Erythroblast (primary cell): ENCODE data around the gene NOL4L.

Experiments used
- DNase-seq, 2 experiments: peaks; one replicate each; lab custom pipeline; 2025; lab: John Stamatoyannopoulos, UW
- GATA1 ChIP-seq: IDR thresholded peaks from 2 replicates; pipeline ENCODE4 v1.6.1; 2011; ENCODE audit warnings: low read depth, mild to moderate bottlenecking, control low read depth, low read length, moderate library complexity
- POLR2A ChIP-seq: IDR thresholded peaks from 2 replicates; pipeline ENCODE4 v1.6.1; 2011; ENCODE audit warnings: mild to moderate bottlenecking, low read length

NOL4L gene

GRCh38 chr20:32484225-32484957, 100.7 kb downstream of the NOL4L start:
- DNase-seq: no peak
- TF ChIP-seq GATA1 (no peak), POLR2A (no peak)

- TF ChIP-seq POLR2A (no peak), GATA1 (no peak)
- DNase-seq: peak; percentile 34
These were observed 101.5 kb downstream of the NOL4L start for GRCh38 chr20:32483351-32484224.

DNA sequence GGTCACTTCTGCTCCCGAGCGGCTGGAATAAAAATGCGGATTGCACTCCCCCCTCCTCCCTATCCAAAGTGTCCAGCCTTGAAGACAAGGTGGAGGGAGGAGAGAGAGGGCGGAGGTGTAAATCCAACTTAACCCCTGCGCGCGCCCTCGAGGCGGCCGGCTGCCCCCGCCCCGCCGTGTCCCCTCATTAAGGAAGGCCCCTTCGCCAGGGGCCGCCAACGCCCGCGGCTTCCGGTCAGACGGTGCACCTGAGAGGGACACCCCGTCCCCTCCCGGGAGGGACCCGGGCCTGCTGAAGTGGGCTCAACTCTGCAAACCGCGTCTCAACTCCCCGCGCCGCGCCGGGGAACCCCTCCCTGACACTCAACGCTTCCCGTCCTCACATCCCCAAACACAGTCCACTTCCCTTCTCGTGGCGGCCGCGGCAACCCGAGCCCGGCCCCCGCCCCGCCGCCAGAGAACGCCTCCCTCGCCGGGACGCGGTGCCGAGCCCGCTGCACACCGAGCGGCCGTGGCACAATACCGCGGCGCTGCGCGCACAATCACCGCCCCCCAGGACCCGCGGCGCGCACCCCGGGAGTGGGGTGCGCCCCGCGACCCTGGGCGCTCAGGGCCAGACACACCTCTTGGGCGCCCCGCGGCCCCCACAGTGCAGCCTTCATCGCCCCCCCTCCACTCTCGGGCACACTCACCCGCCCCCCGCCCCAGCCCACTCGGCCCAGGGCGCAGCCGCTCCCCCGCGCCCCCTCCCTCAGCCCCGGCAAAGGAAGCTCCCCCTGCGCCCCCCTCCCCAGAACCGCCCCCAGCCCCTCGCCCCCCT, 102.5 kb downstream of the NOL4L start:
- no peak for TF ChIP-seq GATA1
- no peak for TF ChIP-seq POLR2A
- DNase-seq: peak in 1 of 2 experiments; percentile 19

GRCh38 chr20:32482143-32482441, 103.0 kb downstream of the NOL4L start:
- TF ChIP-seq GATA1 (no peak), POLR2A (no peak)
- no peak for DNase-seq

- no peak for DNase-seq
- TF ChIP-seq POLR2A (no peak), GATA1 (no peak)
These were observed 103.6 kb downstream of the NOL4L start for GRCh38 chr20:32481311-32482142.

DNA sequence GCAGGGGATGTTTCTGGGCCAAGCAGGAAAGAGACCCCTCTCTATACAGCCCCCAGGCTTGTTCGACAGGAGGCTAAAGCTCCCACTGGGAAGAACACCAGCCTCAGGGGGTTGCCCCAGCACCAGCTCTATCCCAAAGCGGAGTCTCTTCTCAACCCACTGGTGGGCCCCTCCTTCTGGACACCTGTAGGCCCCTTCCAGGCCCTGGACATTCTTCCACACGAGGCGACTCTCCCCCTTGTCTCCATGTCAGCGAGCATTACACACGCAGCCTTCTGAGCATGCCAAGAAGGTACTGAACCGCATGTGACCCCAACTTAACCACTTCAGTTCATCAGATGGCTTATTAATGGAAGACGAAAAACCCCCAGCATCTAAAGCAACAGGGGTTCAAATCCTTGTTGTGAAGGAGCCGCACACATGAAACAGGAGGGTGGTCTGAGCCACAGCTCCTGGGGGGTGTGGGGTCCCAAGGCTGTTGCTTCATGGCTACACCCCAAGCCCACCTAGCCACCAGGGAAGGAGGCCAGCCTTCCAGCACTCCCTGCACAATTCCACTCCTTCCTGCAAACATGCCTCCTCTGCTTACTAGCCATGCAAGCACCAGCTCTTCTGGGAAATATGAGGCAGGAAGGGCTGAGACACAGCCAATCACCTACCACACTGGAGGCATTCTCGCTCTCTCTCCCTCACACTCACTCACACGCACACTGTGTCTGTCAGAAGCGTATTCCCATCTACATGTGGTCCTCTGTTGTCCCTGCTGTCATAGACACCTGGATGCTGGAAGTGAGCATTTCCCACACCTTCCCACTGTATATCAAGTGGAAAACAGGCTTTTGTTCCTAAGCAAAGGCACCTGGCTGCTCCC, 104.5 kb downstream of the NOL4L start:
- no peak for DNase-seq
- TF ChIP-seq POLR2A (no peak), GATA1 (no peak)

DNA sequence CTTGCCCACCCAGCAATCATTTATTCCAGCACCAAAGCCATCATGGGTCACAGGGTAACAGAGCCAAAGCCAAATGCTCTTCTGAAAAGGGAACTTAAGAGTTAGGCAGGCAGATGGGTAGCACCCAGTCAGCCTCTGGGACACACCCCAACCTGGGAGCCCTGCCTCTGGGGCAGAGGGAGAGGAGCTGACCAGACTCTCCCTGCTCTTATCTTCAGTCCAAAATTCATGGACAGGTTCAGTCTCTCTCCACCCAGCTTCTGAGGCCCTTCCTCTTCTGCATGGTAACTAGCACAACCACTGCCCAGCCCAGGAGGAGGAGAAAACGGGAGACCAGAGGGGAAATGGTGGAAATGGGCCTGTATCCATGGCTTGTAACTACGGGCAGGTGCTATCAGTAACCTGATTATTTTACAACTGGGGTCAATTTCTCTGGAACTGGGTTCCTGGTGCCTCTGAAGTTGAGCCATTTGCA, 105.4 kb downstream of the NOL4L start:
- TF ChIP-seq POLR2A (no peak), GATA1 (no peak)
- DNase-seq: no peak

DNA sequence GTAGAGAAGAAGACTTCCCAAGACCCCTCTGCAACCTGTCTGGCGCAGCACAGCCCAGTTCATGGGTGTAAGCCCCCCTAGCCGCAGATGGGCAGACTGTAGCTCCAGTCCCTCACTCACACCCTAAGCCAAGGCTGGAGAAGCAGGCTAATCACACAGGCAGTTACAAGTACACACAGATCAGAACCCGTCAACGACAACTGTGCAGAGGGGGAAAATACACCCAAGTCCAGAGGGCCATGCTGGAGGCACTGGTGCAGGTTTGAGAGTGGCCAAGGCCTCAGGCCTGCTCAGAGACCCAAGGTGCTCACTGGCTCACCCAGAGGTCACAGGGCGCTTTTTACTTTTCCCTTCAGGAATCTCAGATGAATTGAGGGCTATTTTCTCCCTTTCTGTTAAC, 106.1 kb downstream of the NOL4L start:
- no peak for DNase-seq
- TF ChIP-seq POLR2A (no peak), GATA1 (no peak)

DNA sequence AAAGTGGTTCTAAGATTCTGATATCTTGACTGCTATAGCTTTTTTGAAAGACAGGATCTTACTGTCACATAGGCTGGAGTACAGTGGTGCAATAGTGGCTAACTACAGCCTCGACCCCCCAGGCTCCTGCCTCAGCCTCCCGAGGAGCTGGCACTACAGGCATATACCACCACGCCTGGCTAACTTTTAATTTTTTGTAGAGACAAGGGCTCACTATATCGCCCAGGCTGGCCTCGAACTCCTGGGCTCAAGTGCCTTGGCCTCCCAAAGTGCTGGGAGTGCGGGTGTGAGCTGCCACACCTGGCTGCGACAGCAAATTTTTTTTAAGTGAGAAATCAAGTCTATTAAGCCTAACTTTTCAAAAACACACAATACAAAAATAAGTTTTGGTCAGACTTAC, 106.6 kb downstream of the NOL4L start:
- TF ChIP-seq GATA1: no peak
- no peak for TF ChIP-seq POLR2A
- no peak for DNase-seq

GRCh38 chr20:32477594-32478512, 107.3 kb downstream of the NOL4L start:
- no peak for DNase-seq
- TF ChIP-seq GATA1: no peak

GRCh38 chr20:32476684-32477593, 108.2 kb downstream of the NOL4L start:
- DNase-seq: peak; percentile 30 to 33

More at GRCh38 chr20:32476684-32477593, 108.2 kb downstream of the NOL4L start:
- no peak for TF ChIP-seq GATA1
- no peak for TF ChIP-seq POLR2A
